ENCODE results near the gene RPL27A.

DNA sequence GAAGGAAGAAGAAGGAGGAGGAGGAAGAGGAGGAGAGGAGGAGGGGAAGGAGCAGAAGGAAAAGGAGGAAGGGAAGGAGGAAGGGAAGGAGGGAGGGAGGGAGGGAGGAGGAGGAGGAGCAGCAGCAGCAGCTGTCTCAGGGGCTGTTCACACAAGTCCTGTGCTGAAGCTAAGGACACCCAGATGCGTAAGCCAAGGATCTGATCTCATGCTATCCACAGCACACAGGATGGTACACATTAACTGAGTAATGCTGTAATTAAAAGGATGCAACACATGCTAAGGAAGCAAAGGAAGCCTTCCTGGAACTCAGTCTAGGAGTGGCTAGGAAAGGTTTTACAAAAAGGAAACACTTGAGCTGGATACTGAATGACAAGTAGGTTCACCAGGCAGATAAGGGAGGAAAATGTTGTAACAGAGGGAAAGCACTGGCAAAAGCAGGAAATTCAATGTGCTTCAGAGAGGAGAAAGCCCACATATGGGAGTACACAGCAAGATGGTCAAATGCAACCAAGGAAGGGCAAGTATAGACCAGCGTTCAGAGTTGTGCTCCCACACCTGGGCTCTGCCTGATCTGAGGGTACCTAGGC is 32.1 kb upstream of the RPL27A start:
- TF ChIP-seq, protein P1, sequence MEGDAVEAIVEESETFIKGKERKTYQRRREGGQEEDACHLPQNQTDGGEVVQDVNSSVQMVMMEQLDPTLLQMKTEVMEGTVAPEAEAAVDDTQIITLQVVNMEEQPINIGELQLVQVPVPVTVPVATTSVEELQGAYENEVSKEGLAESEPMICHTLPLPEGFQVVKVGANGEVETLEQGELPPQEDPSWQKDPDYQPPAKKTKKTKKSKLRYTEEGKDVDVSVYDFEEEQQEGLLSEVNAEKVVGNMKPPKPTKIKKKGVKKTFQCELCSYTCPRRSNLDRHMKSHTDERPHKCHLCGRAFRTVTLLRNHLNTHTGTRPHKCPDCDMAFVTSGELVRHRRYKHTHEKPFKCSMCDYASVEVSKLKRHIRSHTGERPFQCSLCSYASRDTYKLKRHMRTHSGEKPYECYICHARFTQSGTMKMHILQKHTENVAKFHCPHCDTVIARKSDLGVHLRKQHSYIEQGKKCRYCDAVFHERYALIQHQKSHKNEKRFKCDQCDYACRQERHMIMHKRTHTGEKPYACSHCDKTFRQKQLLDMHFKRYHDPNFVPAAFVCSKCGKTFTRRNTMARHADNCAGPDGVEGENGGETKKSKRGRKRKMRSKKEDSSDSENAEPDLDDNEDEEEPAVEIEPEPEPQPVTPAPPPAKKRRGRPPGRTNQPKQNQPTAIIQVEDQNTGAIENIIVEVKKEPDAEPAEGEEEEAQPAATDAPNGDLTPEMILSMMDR (IDR thresholded peaks at IDR 0.05), result no peak
- no peak for TF ChIP-seq EP300 (IDR thresholded peaks at IDR 0.05)
- no peak for TF ChIP-seq POLR2A (IDR thresholded peaks at IDR 0.05)
